ENCODE results near the gene ERFL.

The ERFL gene

GRCh38 chr19:41912899-41913537, 15.2 kb downstream of the ERFL start:
- no peak for DNase-seq

GRCh38 chr19:41911889-41912731, 16.1 kb downstream of the ERFL start:
- no peak for DNase-seq

DNA sequence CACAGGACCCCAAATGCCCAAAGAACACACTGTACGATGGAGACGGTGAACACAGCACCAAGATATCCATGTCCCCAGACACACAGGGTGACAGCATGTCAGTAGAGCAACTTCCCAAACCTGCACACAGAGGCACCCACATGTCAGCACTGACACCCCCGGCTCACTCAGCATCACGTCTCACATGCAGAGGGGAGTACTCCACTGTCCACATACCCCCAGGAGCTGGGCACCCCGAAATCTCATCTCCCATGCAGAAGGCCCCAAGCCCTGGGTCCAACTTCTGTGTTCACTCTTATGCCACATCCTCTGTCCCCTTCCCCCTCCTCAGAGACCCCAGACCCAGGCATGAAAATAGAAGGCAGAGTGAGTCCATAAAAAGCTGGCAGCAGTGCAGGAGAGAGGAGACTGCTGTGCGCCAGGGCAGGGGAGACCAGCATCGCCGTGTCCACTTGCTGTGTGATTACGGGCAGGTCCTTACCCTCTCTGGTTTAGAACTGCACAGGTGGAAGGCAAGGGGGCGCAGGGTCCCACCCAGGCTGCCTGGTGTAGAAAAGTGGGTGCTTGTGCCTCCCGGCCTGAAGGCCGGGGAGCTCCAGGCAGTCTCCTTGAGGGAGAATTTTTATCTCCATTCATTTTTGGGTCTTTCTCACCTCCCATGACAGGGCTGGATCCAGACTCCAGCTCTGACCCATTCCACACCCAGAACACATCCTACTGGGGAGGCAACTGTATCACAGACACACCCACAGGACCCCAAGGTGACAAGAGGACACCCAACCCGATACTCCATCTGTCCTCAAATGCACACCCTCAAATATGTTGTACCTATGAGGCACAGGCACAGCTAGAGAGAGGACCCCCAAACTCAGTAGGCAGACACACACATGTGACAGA, 17.0 kb downstream of the ERFL start:
- no peak for DNase-seq

DNA sequence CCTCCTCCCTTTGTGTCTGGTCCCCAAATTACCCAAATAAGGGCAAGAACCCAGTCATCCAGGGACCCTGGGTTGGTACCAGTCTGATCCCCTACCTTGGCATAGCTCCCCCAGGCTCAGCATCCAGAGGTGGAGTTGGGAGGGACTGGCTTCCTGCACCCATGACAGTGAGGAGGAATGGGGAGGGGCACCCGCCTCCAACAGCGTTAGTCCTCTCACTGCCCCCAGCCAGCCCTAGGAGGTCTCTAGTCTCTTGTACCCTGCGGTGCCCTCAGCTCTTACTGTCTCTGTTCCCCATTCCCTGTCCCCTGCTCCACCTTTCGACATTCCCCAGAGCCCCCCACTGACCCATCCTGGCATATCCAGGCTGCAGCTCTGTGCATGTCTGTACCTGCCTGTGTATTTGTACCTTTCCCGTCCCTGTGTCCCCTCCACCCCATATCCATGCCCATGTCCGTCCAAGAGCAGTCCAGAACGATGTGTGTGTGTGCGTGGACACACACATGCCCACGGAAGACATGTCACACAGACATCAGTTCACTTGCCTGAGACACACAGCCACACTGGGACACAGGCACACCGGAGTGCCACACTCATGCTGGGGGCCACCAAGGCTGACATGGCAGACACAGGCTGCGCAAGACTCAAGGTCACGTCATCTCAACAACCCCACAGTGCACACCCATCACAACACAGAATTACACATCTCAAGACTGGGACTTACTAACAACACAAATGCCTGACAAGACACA, 17.8 kb downstream of the ERFL start:
- DNase-seq, result no peak

GRCh38 chr19:41909706-41910105, 18.5 kb downstream of the ERFL start:
- no peak for DNase-seq

DNA sequence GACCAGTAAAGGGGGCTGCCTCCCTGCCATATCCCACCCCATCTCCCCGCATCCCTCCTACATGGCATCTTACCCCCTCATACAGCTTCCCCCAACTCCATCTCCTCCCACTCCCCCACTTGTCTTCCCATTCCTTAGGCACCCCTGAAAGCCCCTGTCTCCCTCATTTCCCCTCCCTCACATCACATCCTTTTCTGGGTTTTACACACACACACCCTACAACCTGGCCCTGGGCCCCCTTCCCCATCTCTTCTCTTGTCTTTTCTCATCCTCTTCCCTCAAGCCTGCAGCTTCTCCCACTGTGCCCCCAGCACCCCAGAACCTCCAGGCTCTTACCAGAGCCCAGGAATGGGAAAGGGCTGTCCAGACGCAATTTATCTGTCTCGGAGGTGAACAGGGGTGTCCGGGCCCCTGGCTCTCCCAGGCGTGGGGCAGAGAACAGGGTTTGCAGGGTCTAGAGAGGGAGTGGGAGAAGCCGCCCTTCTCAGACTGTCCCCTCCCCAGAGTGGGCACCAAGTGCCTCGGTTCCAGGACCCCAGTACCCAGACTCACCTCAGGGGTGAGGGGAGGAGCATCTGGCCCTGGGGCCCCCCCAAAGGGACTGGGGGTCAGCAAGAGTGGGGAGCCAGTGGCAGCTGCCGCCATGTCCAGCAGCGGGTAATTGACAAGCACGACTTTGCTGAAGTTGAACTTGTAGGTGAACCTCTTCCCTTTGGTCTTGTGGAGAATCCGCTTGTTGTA, 19.4 kb downstream of the ERFL start:
- no peak for DNase-seq

GRCh38 chr19:41907994-41908615, 20.1 kb downstream of the ERFL start:
- no peak for DNase-seq

- DNase-seq, result no peak
Observed at GRCh38 chr19:41906916-41907680, 21.2 kb downstream of the ERFL start.

GRCh38 chr19:41906271-41906670, 22.0 kb downstream of the ERFL start:
- DNase-seq, result no peak

DNA sequence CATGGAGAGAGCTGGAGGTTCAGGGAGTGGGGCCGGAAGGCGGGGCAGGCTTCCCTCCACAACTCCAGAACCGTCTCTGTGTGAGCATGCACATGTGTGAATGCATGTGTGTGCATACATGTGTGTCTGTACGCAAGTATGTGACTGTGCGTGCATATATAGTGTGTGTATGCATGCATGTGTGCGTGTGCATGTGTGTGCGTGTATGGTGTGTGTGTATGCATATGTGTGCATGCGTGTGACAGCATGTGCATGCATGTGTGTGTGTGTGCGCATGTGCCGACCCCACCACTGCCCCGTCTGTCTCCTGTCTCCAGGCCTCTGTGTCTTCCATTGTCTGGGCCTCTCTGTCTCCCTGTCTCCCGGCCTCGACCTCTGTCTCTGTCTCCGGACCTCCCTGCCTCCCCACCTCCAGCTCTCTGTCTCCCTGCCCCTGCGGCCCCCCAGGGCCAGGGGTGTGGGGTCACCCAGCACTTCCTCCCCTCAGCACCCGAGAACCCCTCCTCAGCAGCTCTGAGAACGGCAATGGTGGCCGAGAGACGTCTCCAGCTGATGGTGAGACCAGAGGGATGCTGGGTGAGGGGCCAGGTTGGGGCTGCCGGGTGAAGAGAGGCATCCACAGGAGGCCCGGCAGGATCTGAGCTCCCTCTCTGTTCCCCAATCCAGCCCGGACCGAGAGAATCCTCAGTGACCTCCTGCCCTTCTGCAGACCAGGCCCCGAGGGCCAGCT, 22.8 kb downstream of the ERFL start:
- DNase-seq, result no peak

DNA sequence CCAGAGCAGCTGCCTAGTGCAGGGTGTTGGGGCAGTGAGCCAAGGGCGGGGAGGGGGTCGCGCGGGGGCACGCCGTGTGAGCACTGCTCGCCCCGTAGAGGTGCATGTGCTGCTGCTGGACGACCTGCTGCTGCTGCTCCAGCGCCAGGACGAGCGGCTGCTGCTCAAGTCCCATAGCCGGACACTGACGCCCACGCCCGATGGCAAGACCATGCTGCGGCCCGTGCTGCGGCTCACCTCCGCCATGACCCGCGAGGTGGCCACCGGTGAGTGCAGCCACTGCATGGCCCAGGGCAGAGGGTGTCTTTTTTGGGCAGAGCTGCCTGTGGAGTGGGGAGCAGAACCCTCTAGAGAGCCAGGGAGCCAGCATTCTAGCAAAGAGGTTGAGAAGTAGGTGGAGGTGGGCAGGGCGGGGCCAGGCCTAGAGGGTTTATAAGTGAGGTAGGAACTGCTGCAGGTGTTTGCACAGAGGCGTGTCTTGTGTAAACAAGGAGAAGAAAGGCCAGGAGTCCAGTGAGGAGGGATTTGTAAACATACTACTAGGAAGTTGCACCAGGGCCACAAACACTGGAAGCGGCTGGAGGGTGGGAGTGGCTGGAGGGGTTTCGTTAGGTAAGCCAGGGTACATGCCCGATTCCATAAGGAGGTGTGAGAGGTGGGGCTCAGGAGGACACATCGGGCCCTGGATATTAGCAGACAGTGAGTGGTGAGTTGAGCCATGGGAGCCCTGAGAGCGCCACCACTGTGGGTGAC, 24.0 kb downstream of the ERFL start:
- DNase-seq, result no peak

GRCh38 chr19:41903193-41903953, 24.9 kb downstream of the ERFL start:
- no peak for DNase-seq

- no peak for DNase-seq
Observed at GRCh38 chr19:41902594-41902993, 25.7 kb downstream of the ERFL start.

DNA sequence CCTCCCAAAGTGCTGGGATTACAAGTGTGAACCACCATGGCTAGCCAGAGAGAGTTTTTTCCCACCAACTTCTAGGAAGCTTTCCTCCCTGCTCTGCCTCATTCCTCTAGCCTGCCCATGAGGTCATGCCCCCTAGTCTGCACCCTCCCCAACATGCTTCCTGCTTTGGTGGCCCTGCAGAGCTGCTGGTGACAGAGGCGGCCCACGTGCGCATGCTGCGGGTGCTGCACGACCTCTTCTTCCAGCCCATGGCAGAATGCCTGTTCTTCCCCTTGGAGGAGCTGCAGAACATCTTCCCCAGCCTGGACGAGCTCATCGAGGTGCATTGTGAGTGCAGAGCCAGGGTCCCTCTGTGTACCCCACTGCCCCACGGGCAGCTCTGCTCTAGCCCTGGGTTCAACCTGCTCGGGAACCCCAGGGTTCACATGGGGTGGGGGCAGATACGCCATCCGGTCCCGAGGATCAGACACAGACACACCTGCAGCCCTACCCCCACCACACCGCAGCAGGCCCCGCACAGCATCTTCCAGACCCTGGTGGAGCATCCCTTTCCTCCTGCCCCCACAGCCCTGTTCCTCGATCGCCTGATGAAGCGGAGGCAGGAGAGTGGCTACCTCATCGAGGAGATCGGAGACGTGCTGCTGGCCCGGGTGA, 26.4 kb downstream of the ERFL start:
- DNase-seq, result no peak

- no peak for DNase-seq
Observed at GRCh38 chr19:41898235-41898634, 30.0 kb downstream of the ERFL start.

DNA sequence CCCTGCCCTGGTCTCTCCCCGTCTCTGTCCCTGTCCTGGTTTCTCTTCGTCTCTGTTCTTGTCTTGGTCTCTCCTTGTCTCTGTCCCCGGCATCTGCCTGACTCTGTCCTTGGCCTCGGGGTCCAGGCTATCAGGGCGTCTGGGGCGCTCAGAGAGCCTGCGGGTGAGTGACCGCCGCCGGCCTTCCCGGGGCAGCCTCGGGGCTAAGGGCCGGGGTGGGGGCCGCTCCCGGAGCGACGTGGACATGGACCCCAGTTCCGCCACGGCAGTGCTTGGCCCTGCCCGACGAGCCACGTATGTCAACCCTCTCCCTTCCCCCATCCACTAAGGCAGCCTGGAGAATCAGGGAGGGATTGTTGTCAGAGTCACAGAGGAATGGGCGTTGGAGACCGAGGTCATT, 30.4 kb downstream of the ERFL start:
- no peak for DNase-seq

DNA sequence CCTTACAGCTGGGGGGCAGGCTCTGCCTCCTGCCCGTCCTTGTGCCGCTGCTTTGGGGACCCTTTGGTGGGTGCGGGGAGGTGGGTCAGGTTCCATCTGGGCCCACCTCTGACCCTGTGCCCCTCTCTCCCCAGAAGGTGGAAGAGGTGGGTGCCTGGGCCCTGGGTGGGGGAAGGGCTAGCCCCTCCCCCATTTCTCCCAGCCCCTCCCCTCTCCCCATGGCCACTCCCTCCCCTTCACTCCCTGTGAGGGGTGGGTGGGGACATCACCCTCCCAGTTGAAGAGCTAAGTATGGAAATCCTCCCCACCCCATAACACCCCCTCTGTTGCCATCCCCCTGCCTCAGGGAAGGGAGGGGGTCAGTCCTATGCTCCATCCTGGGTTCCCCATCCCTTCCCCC, 31.1 kb downstream of the ERFL start:
- no peak for DNase-seq

- no peak for DNase-seq
Observed at GRCh38 chr19:41896581-41896942, 31.7 kb downstream of the ERFL start.

All from activated gamma-delta T cell treated with Interleukin-2 at 50 U/mL for 16 hours (primary cell).